Activated CD8-positive, alpha-beta T cell treated with anti-CD3 and anti-CD28 coated beads for 36 hours (primary cell): ENCODE data around the gene MAPK9. TPM values are rescaled to one million over a fixed set of nuclear protein-coding genes. Genes with fewer than 3 reads are reported as not detected.

Source experiments
- ATAC-seq: fragments of 200-7000 bp; cut with Tn5 transposase; one replicate; pipeline ENCODE4 v1.10.0; 2021; ENCODE audit warnings: mild to moderate bottlenecking, moderate library complexity
- CTCF ChIA-PET: fragments of 350-600 bp; sonication (Branson Sonifier 250); formaldehyde crosslinking; loops from one replicate; lab custom pipeline; 2021; ENCODE audit warnings: antibody characterized with exemption; lab: Charles Lee
- POLR2A ChIA-PET: fragments of 350-600 bp; sonication (Branson Sonifier 250); formaldehyde crosslinking; loops from one replicate; lab custom pipeline; 2021; ENCODE audit warnings: antibody characterized with exemption; lab: Charles Lee
- DNase-seq: peaks from one replicate; pipeline ENCODE4 v3.0.0-alpha.2; 2020
- H3K27ac Mint-ChIP-seq: one replicate; pipeline ENCODE4 v1.8.0; 2021; ENCODE audit warnings: mild to moderate bottlenecking, mixed read lengths
- H3K27me3 Mint-ChIP-seq: one replicate; pipeline ENCODE4 v1.8.0; 2021; ENCODE audit warnings: mixed read lengths
- H3K36me3 Mint-ChIP-seq: one replicate; pipeline ENCODE4 v1.8.0; 2021; ENCODE audit warnings: low read depth, mixed read lengths
- H3K4me1 Mint-ChIP-seq: one replicate; pipeline ENCODE4 v1.8.0; 2021; ENCODE audit warnings: low read depth, mixed read lengths
- H3K4me3 Mint-ChIP-seq: one replicate; pipeline ENCODE4 v1.8.0; 2021; ENCODE audit warnings: mild to moderate bottlenecking, moderate library complexity, mixed read lengths
- H3K9me3 Mint-ChIP-seq: one replicate; pipeline ENCODE4 v1.8.0; 2021; ENCODE audit warnings: mixed read lengths
- intact Hi-C: fragments of 100-400 bp; cut with micrococcal nuclease; formaldehyde crosslinking; loops from one replicate; pipeline ENCODE4 v1.10.0; 2022
- total RNA-seq, 2 experiments: library from RNA; stranded (reverse); gene quantifications; one replicate each; pipeline ENCODE4 v1.2.3, GENCODE V29; 2021
- TF ChIP-seq, protein P1 (sequence below): fragments of 200-600 bp; IDR thresholded peaks from one replicate; pipeline ENCODE4 v1.8.0; 2022; ENCODE audit warnings: antibody characterized with exemption, mild to moderate bottlenecking

Gene MAPK9
- total RNA-seq, 2 experiments from 2014 or later = 31.8 to 33.2 TPM

DNA sequence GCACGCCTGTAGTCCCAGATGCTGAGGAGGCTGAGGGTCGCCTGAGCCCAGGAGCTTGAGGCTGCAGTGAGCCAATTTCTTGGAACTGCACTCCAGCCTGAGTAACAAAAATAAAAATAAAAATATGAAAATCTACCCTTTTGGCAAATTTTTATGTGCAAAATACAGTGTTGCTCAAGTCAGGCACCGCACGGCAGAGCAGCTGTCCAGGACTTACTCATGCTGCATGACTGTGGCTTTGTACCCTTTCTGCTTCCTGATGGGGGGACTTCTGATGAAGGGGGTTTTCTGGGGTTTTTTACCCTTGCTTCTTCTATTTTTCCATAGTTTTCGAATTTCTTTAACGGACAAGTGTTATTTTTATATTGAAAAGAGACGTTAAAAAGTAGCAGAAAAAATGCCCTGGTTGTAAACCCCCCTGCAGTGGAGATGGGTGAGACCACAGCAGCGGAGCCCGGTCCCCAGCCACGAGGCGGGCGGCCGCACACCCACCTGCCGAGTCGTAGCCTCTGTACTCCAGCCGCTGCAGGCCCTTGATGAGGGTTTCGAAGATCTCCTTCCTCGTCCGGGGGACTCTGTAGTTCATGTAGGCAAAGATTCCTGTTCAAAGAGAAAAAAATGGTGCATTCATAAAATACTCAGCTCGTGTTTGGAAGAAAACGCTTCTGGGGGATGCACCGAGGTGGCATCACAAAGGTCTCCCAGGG, 46.3 kb upstream of the MAPK9 start:
- H3K27ac Mint-ChIP-seq = no peak overlapping the region
- H3K4me3 Mint-ChIP-seq = no peak overlapping the region
- ATAC-seq (no peak), DNase-seq (no peak)
- H3K36me3 Mint-ChIP-seq = no peaks in the 10 kb centered on the region
- peaks cover 10% of the 10 kb centered on the region for H3K27me3 Mint-ChIP-seq
- intact Hi-C loops = no loop called here
- no peaks in the 10 kb centered on the region for H3K9me3 Mint-ChIP-seq
- TF ChIP-seq, protein P1, sequence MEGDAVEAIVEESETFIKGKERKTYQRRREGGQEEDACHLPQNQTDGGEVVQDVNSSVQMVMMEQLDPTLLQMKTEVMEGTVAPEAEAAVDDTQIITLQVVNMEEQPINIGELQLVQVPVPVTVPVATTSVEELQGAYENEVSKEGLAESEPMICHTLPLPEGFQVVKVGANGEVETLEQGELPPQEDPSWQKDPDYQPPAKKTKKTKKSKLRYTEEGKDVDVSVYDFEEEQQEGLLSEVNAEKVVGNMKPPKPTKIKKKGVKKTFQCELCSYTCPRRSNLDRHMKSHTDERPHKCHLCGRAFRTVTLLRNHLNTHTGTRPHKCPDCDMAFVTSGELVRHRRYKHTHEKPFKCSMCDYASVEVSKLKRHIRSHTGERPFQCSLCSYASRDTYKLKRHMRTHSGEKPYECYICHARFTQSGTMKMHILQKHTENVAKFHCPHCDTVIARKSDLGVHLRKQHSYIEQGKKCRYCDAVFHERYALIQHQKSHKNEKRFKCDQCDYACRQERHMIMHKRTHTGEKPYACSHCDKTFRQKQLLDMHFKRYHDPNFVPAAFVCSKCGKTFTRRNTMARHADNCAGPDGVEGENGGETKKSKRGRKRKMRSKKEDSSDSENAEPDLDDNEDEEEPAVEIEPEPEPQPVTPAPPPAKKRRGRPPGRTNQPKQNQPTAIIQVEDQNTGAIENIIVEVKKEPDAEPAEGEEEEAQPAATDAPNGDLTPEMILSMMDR = no peak
- ChIA-PET CTCF (interaction anchor here (3.0 kb wide), 1 partner anchor 10 kb away, joined by 13 read pairs; no protein-coding TSS in a partner anchor), POLR2A (no interaction called here)
- no peaks in the 10 kb centered on the region for H3K4me1 Mint-ChIP-seq

DNA sequence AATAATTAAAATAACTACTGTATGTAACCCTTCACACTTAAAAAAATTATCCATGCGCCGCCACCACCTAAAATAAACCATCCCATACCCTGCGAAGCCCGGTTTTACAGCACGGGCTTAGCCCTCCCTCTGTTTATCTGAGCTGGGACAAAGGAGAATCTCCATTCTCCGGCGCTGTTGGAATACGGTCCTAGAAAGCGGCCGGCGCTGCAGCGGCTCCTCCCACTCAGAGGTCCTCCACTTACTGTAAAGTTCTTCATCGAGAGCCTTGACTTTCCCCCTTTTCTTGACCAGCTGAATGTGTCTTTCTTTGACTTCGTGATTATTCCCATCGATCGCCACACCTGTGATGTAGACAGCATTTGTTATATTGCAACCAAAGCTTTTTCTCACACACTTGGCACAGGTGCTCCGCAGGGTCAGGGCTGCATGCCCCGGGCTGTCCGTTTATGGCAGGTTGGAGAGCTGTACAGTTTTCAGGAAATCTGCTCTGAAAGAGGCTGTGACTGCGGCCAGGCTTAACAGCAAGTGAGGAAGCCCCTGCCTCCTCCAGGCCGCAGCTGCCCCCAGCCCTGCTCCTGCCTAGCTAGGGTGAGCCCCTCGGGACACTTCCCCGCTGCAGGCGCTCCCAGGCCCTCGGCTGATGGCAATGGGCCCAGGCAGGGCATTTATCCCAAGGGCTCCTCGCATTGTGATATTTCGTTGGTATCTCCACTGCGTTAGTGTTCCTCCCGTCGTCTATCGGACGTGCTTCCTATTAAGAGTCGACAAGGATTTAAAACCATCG, 44.5 kb upstream of the MAPK9 start:
- H3K27ac Mint-ChIP-seq = no peak overlapping the region
- intact Hi-C loops = no loop called here
- DNase-seq (no peak), ATAC-seq (no peak)
- H3K4me1 Mint-ChIP-seq = no peaks in the 10 kb centered on the region
- TF ChIP-seq, protein P1 = no peak
- H3K27me3 Mint-ChIP-seq = peaks cover 14% of the 10 kb centered on the region
- no peaks in the 10 kb centered on the region for H3K36me3 Mint-ChIP-seq
- ChIA-PET POLR2A (no interaction called here), CTCF (interaction anchor here (1.6 to 2.6 kb wide), 3 partner anchors 20 to 43 kb away, joined by 3 to 10 read pairs (median 6); no protein-coding TSS in a partner anchor)
- no peaks in the 10 kb centered on the region for H3K9me3 Mint-ChIP-seq
- H3K4me3 Mint-ChIP-seq = no peak overlapping the region

DNA sequence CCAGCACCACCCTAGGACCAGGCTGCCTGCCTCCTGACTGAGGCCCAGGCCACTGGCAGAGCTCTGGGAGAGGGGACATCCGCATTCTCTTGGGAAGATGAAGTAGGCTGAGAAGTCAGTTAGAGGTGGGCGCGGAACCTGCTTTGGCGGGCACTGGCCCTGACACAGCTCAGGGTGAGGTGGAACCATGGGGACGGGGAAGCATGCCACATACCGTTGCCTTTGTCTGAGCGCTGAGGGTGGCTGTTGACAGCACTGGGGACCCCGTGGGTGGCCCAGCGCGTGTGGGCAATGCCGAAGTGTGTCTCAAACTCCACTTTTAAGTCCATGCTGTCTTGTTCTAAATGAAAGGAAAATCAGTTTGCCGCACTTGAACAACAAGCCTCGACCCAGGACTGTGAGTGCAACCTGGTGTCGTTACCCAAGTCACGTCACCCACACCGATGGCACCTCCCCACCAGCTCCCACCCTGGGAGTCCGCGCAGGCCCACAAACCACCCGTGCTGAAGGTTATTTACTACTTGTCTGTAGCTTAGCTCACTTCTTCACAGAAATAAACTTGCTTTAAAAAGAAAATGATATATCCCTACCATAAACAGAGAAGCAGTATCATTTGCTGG, 43.8 kb upstream of the MAPK9 start:
- Mint-ChIP-seq H3K4me3 (no peak overlapping the region), H3K36me3 (no peaks in the 10 kb centered on the region), H3K9me3 (no peaks in the 10 kb centered on the region), H3K4me1 (no peaks in the 10 kb centered on the region), H3K27me3 (peaks cover 16% of the 10 kb centered on the region), H3K27ac (no peak overlapping the region)
- CTCF ChIA-PET = interaction anchor here (0.6 to 2.6 kb wide), 4 partner anchors 20 to 677 kb away, joined by 3 to 10 read pairs (median 4); no protein-coding TSS in a partner anchor
- intact Hi-C loops = no loop called here
- POLR2A ChIA-PET = no interaction called here
- DNase-seq = no peak
- ATAC-seq = no peak
- TF ChIP-seq, protein P1 = no peak

DNA sequence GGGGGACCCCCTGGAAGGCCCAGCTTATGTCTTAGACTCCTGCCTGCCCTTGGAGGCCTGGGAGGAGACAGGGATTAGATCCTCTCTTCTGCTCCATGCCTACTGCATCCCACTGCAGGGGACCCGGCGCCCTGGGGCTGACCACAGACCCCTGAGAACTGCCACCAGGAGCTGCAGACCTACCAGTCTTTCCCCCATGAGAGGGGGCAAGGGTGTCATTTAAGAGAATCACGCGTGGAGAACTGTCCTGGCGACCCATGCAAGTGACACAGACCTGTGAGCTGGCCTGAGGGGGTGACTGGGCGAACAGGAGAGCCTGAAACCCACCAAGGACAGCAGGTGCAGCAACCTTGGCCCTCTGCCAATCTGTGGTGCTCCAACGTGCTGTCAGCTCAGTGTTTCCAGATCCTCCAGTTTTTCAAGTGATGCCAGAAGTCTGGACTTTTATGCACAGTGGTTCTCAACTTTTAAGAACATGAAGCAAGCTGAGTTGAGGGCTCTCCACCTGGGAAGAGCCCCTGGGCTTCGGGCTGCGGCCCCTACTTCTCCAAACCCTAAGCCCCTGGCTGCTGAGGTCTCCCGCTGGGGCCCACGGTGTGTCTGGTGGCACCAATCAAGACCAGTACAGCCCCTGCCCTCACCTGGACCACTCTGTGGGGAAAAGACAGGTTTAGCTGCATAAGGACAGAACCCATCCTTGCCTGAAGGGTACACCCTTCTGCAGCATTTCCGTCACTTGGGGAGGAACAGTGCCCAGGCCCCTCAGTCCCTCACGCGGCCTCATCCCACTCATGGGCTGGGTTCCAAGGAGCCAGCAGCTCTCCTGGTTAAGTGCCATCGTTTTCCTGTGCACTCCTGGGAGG, 43.1 kb upstream of the MAPK9 start:
- DNase-seq (no peak), ATAC-seq (no peak)
- no peak overlapping the region for H3K27ac Mint-ChIP-seq
- no peak overlapping the region for H3K4me3 Mint-ChIP-seq
- no peaks in the 10 kb centered on the region for H3K4me1 Mint-ChIP-seq
- intact Hi-C loops = no loop called here
- CTCF ChIA-PET = interaction anchor here (0.6 to 2.6 kb wide), 3 partner anchors 19 to 676 kb away, joined by 3 to 10 read pairs (median 6); no protein-coding TSS in a partner anchor
- H3K9me3 Mint-ChIP-seq = no peaks in the 10 kb centered on the region
- H3K36me3 Mint-ChIP-seq = no peaks in the 10 kb centered on the region
- H3K27me3 Mint-ChIP-seq = peaks cover 16% of the 10 kb centered on the region
- POLR2A ChIA-PET = interaction anchor here (0.6 kb wide), 1 partner anchor 200 kb away, joined by 3 read pairs; no protein-coding TSS in a partner anchor
- TF ChIP-seq, protein P1 = no peak
